Neuron (in vitro differentiated cells): Measurements from ENCODE around the gene LHPP.
"Not testable (repeated sequence)": the region's sequence is repeated elsewhere in the genome, so short reads cannot be mapped to it uniquely, and the experiment has no call there.

Experiments
- H2AFZ ChIP-seq: one replicate; pipeline ENCODE4 v1.6.1; 2013; ENCODE audit warnings: low read depth, mild to moderate bottlenecking, inconsistent platforms, low read length, moderate library complexity
- H3K27me3 ChIP-seq: one replicate; pipeline ENCODE4 v1.6.1; 2013; ENCODE audit warnings: low read length; ENCODE audit not compliant: insufficient read depth
- H3K36me3 ChIP-seq: one replicate; pipeline ENCODE4 v1.6.1; 2013; ENCODE audit warnings: low read length; ENCODE audit not compliant: insufficient read depth
- H3K4me1 ChIP-seq: one replicate; pipeline ENCODE4 v1.6.1; 2013; ENCODE audit warnings: low read length; ENCODE audit not compliant: insufficient read depth
- H3K4me3 ChIP-seq: 2 replicates; pipeline ENCODE4 v1.5.1; 2013; ENCODE audit warnings: mild to moderate bottlenecking, low read length, moderate library complexity
- H3K9me3 ChIP-seq: one replicate; pipeline ENCODE4 v1.6.1; 2013; ENCODE audit warnings: low read length

LHPP gene

GRCh38 chr10:124587811-124588211 lies 126.2 kb downstream of the LHPP start:
- Histone ChIP-seq H3K27me3 (no peaks in the 10 kb centered on the region), H3K36me3 (no peaks in the 10 kb centered on the region), H3K9me3 (peaks cover 6% of the 10 kb centered on the region), H3K4me3 (no peak overlapping the region), H2AFZ (no peak overlapping the region), H3K4me1 (peaks cover 2% of the 10 kb centered on the region)

GRCh38 chr10:124588341-124588735 lies 126.7 kb downstream of the LHPP start:
- not testable (repeated sequence) for H3K27me3 ChIP-seq, H2AFZ ChIP-seq, H3K36me3 ChIP-seq, H3K4me3 ChIP-seq, H3K4me1 ChIP-seq
- H3K9me3 ChIP-seq: peaks cover 10% of the 10 kb centered on the region

- peaks cover 10% of the 10 kb centered on the region for H3K9me3 ChIP-seq
- no peaks in the 10 kb centered on the region for H3K27me3 ChIP-seq
- H3K36me3 ChIP-seq: no peaks in the 10 kb centered on the region
- peaks cover 2% of the 10 kb centered on the region for H3K4me1 ChIP-seq
- no peak overlapping the region for H3K4me3 ChIP-seq
- no peak overlapping the region for H2AFZ ChIP-seq
Observed at GRCh38 chr10:124588736-124589490, 127.3 kb downstream of the LHPP start.

- Histone ChIP-seq H2AFZ (no peak overlapping the region), H3K36me3 (no peaks in the 10 kb centered on the region), H3K4me3 (no peak overlapping the region)
Observed at GRCh38 chr10:124589491-124590041, 127.9 kb downstream of the LHPP start.

GRCh38 chr10:124590216-124591122 lies 128.8 kb downstream of the LHPP start:
- no peaks in the 10 kb centered on the region for H3K36me3 ChIP-seq
- no peaks in the 10 kb centered on the region for H3K27me3 ChIP-seq
- peaks cover 10% of the 10 kb centered on the region for H3K9me3 ChIP-seq
- H3K4me3 ChIP-seq: no peak overlapping the region
- H3K4me1 ChIP-seq: peaks cover 2% of the 10 kb centered on the region
- no peak overlapping the region for H2AFZ ChIP-seq

More at GRCh38 chr10:124589491-124590041, 127.9 kb downstream of the LHPP start:
- Histone ChIP-seq H3K9me3 (peaks cover 10% of the 10 kb centered on the region), H3K4me1 (peaks cover 2% of the 10 kb centered on the region), H3K27me3 (no peaks in the 10 kb centered on the region)

GRCh38 chr10:124591123-124591495 lies 129.5 kb downstream of the LHPP start:
- H2AFZ ChIP-seq: no peak overlapping the region
- no peaks in the 10 kb centered on the region for H3K36me3 ChIP-seq
- peaks cover 10% of the 10 kb centered on the region for H3K9me3 ChIP-seq
- peaks cover 2% of the 10 kb centered on the region for H3K4me1 ChIP-seq
- H3K27me3 ChIP-seq: no peaks in the 10 kb centered on the region
- no peak overlapping the region for H3K4me3 ChIP-seq

- Histone ChIP-seq H3K4me1 (peaks cover 2% of the 10 kb centered on the region), H3K9me3 (peaks cover 10% of the 10 kb centered on the region), H2AFZ (no peak overlapping the region), H3K27me3 (no peaks in the 10 kb centered on the region), H3K36me3 (no peaks in the 10 kb centered on the region), H3K4me3 (no peak overlapping the region)
Observed at GRCh38 chr10:124592101-124592500, 130.5 kb downstream of the LHPP start.

- Histone ChIP-seq H3K27me3 (no peaks in the 10 kb centered on the region), H2AFZ (no peak overlapping the region), H3K36me3 (no peaks in the 10 kb centered on the region), H3K9me3 (peaks cover 10% of the 10 kb centered on the region), H3K4me3 (no peak overlapping the region), H3K4me1 (peaks cover 2% of the 10 kb centered on the region)
Observed at GRCh38 chr10:124592736-124593430, 131.3 kb downstream of the LHPP start.

- H3K27me3 ChIP-seq: no peaks in the 10 kb centered on the region
- no peak overlapping the region for H2AFZ ChIP-seq
- H3K9me3 ChIP-seq: peaks cover 10% of the 10 kb centered on the region
- H3K36me3 ChIP-seq: no peaks in the 10 kb centered on the region
- no peak overlapping the region for H3K4me3 ChIP-seq
- peaks cover 2% of the 10 kb centered on the region for H3K4me1 ChIP-seq
Observed at GRCh38 chr10:124593431-124593985, 131.9 kb downstream of the LHPP start.

- Histone ChIP-seq H3K36me3 (no peaks in the 10 kb centered on the region), H3K4me1 (no peaks in the 10 kb centered on the region), H2AFZ (no peak overlapping the region), H3K4me3 (no peak overlapping the region), H3K27me3 (no peaks in the 10 kb centered on the region), H3K9me3 (peaks cover 10% of the 10 kb centered on the region)
Observed at GRCh38 chr10:124594240-124594639, 132.6 kb downstream of the LHPP start.

GRCh38 chr10:124595143-124595883 lies 133.7 kb downstream of the LHPP start:
- H2AFZ ChIP-seq: no peak overlapping the region
- H3K4me3 ChIP-seq: no peak overlapping the region
- no peaks in the 10 kb centered on the region for H3K36me3 ChIP-seq
- no peaks in the 10 kb centered on the region for H3K27me3 ChIP-seq
- H3K9me3 ChIP-seq: peaks cover 10% of the 10 kb centered on the region
- no peaks in the 10 kb centered on the region for H3K4me1 ChIP-seq

- Histone ChIP-seq H2AFZ (no peak overlapping the region), H3K27me3 (no peaks in the 10 kb centered on the region), H3K36me3 (no peaks in the 10 kb centered on the region), H3K4me3 (no peak overlapping the region), H3K4me1 (no peaks in the 10 kb centered on the region), H3K9me3 (peaks cover 10% of the 10 kb centered on the region)
Observed at GRCh38 chr10:124596116-124596785, 134.6 kb downstream of the LHPP start.
